ENCODE results near the gene PDS5B. TPM values are rescaled to one million over a fixed set of nuclear protein-coding genes. Genes with fewer than 3 reads are reported as not detected.

The PDS5B gene
- total RNA-seq, 1 experiment from 2014 or later = 26.5 TPM

GRCh38 chr13:32632343-32632909 lies 46.2 kb downstream of the PDS5B start:
- RAD21 ChIA-PET (ENCODE audit: low non-redundant PET in 1 of 2, low total read pairs in 2 of 2, uncharacterized antibody in 2 of 2, unreplicated experiment in 2 of 2) = no interaction called here
- intact Hi-C loops (cut with micrococcal nuclease) = no loop called here
- Histone ChIP-seq H3K9ac (ENCODE audit: low read length) (no peak overlapping the region), H3K27ac (ENCODE audit: low read depth, low read length) (no peak overlapping the region), H3K4me3 (replicated peaks in 1 of 2; ENCODE audit: low read depth in 1 of 2, low read length in 2 of 2) (no peak overlapping the region), H3K27me3 (ENCODE audit: insufficient read depth, low read length) (no peaks in the 10 kb centered on the region), H3K4me2 (ENCODE audit: low read length) (no peak overlapping the region), H3K9me2 (ENCODE audit: insufficient read depth) (no peaks in the 10 kb centered on the region), H4K20me1 (ENCODE audit: insufficient read depth) (no peaks in the 10 kb centered on the region; the same call in 1 of the 2 replicates), H3K9me3 (ENCODE audit: control insufficient read depth in 1 of 2, insufficient read depth in 1 of 2, low read depth in 1 of 2, low read length in 2 of 2) (no peaks in the 10 kb centered on the region), H2AFZ (ENCODE audit: low read depth, low read length, poor library complexity, severe bottlenecking) (no peak overlapping the region), H3K36me3 (ENCODE audit: control insufficient read depth in 1 of 2, insufficient read depth in 2 of 2, low read length in 2 of 2) (no peaks in the 10 kb centered on the region), H3K4me1 (ENCODE audit: control insufficient read depth in 1 of 2, insufficient read depth in 2 of 2, low read length in 2 of 2) (no peaks in the 10 kb centered on the region), H3K79me2 (ENCODE audit: insufficient read depth, low read length) (peaks cover 91% of the 10 kb centered on the region)
- CTCF ChIA-PET = no interaction called here
- no peak for TF ChIP-seq ZFX (IDR thresholded peaks at IDR 0.05)
- no peak for TF ChIP-seq POLR2A (IDR thresholded peaks at IDR 0.05; ENCODE audit: borderline replicate concordance, extremely low read depth, insufficient read depth, insufficient read length)
- no peak for TF ChIP-seq MAX (IDR thresholded peaks at IDR 0.05)
- no peak for TF ChIP-seq SIN3A (IDR thresholded peaks at IDR 0.05; ENCODE audit: low read depth)
- TF ChIP-seq EZH2 (IDR thresholded peaks at IDR 0.05) = no peak
- TF ChIP-seq ATF3 (IDR thresholded peaks at IDR 0.05) = no peak
- no peak for TF ChIP-seq FOSL1 (IDR thresholded peaks at IDR 0.05; ENCODE audit: low read depth)
- no peak for TF ChIP-seq TCF7L2 (IDR thresholded peaks at IDR 0.05; ENCODE audit: borderline replicate concordance, extremely low read depth, insufficient read depth, insufficient read length)
- TF ChIP-seq, protein P1, sequence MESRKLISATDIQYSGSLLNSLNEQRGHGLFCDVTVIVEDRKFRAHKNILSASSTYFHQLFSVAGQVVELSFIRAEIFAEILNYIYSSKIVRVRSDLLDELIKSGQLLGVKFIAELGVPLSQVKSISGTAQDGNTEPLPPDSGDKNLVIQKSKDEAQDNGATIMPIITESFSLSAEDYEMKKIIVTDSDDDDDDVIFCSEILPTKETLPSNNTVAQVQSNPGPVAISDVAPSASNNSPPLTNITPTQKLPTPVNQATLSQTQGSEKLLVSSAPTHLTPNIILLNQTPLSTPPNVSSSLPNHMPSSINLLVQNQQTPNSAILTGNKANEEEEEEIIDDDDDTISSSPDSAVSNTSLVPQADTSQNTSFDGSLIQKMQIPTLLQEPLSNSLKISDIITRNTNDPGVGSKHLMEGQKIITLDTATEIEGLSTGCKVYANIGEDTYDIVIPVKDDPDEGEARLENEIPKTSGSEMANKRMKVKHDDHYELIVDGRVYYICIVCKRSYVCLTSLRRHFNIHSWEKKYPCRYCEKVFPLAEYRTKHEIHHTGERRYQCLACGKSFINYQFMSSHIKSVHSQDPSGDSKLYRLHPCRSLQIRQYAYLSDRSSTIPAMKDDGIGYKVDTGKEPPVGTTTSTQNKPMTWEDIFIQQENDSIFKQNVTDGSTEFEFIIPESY (IDR thresholded peaks at IDR 0.05; ENCODE audit: extremely low read depth, insufficient replicate concordance, low read length) = no peak
- ATAC-seq (no peak), DNase-seq (ENCODE audit: low read depth, low spot score) (no peak)
- TSS peak; percentile 15 for BruUV-seq (replicated peaks)
- POLR2A ChIA-PET = no interaction called here

Data from HCT116 (cell line).